Astrocyte of the cerebellum (primary cell): Measurements from ENCODE around the gene DKC1.

Experiments
- DNase-seq: peaks from one replicate; pipeline ENCODE4 v3.0.0-alpha.2; 2011; ENCODE audit warnings: low read depth
- H3K4me3 ChIP-seq: 2 replicates; pipeline ENCODE4 v1.5.1; 2011; ENCODE audit warnings: mild to moderate bottlenecking, low read depth, low read length, moderate library complexity
- CTCF ChIP-seq: IDR thresholded peaks from 2 replicates; pipeline ENCODE4 v1.5.1; 2012; ENCODE audit warnings: low read length, low read depth, moderate library complexity, mild to moderate bottlenecking; ENCODE audit errors: missing control alignments
- in situ Hi-C: cut with HindIII; loops from 2 replicates; pipeline ENCODE4 v1.10.0; 2017; ENCODE audit warnings: low sequenced_read_pairs

Gene DKC1

GRCh38 chrX:154734061-154734781, 28.4 kb upstream of the DKC1 start:
- DNase-seq: no peak
- TF ChIP-seq CTCF: no peak
- H3K4me3 ChIP-seq: no peak overlapping the region
- in situ Hi-C loops: no loop called here

- H3K4me3 ChIP-seq: no peak overlapping the region
- in situ Hi-C loops: no loop called here
- no peak for DNase-seq
- no peak for TF ChIP-seq CTCF
These were observed 26.8 kb upstream of the DKC1 start for GRCh38 chrX:154735695-154736393.

- TF ChIP-seq CTCF: no peak
- H3K4me3 ChIP-seq: no peak overlapping the region
- no peak for DNase-seq
- in situ Hi-C loops: no loop called here
These were observed 25.5 kb upstream of the DKC1 start for GRCh38 chrX:154737136-154737535.

- TF ChIP-seq CTCF: no peak
- DNase-seq: no peak
- in situ Hi-C loops: no loop called here
- no peak overlapping the region for H3K4me3 ChIP-seq
These were observed 24.5 kb upstream of the DKC1 start for GRCh38 chrX:154738011-154738738.

- no peak overlapping the region for H3K4me3 ChIP-seq
- TF ChIP-seq CTCF: no peak
- DNase-seq: no peak
- in situ Hi-C loops: no loop called here
These were observed 22.7 kb upstream of the DKC1 start for GRCh38 chrX:154739952-154740465.

- TF ChIP-seq CTCF: no peak
- no peak for DNase-seq
- no peak overlapping the region for H3K4me3 ChIP-seq
- in situ Hi-C loops: no loop called here
These were observed 20.1 kb upstream of the DKC1 start for GRCh38 chrX:154742613-154743012.
